SK-N-SH (cell line): ENCODE results near the gene LRMDA. TPM values are rescaled to one million over a fixed set of nuclear protein-coding genes. Genes with fewer than 3 reads are reported as not detected.

Experiments
- CTCF ChIA-PET: fragments of 300-600, 350-600 bp; formaldehyde crosslinking; extraction: SDS; loops from one replicate; lab custom pipeline; 2021; lab: Yijun Ruan, JAX
- POLR2A ChIA-PET: fragments of 350-600 bp; sonication (Branson Sonifier 250); formaldehyde crosslinking; extraction: SDS; loops from one replicate; lab custom pipeline; 2020; ENCODE audit warnings: antibody characterized with exemption, inconsistent platforms; lab: Yijun Ruan, JAX
- DNase-seq: peaks from one replicate; pipeline ENCODE4 v3.0.0; 2012
- H2AFZ ChIP-seq: fragments of 200-600 bp; sonication (generic); 2 replicates; pipeline ENCODE4 v1.8.1; 2016; ENCODE audit warnings: antibody characterized with exemption, mild to moderate bottlenecking, low read depth
- H3F3A ChIP-seq: fragments of 200-600 bp; sonication (generic); replicated peaks from 2 replicates; pipeline ENCODE3; 2016; ENCODE audit warnings: antibody characterized with exemption, mild to moderate bottlenecking; ENCODE audit not compliant: insufficient read depth
- H3K27ac ChIP-seq, 2 experiments: fragments of 200-500 bp in 1 of 2; fragments of 200-600 bp in 1 of 2; sonication (Bioruptor generic) in 1 of 2; sonication (generic), shearing (Covaris generic) in 1 of 2; 2 replicates each; pipeline versions ENCODE4 v1.5.1 to v1.6.1; 2014 to 2016; ENCODE audit warnings: low read depth in 2 of 2, inconsistent platforms in 1 of 2, low read length in 1 of 2, mild to moderate bottlenecking in 1 of 2, mixed read lengths in 1 of 2
- H3K27me3 ChIP-seq: fragments of 200-600 bp; sonication (generic), shearing (Covaris generic); 2 replicates; pipeline ENCODE4 v1.6.1; 2016; ENCODE audit warnings: mixed run types; ENCODE audit not compliant: insufficient read depth
- H3K36me3 ChIP-seq, 2 experiments: fragments of 200-500 bp in 1 of 2; fragments of 200-600 bp in 1 of 2; sonication (Bioruptor generic) in 1 of 2; sonication (generic) in 1 of 2; replicated peaks in 1 of 2; 2 replicates each; pipeline versions ENCODE3 to v1.5.1; 2014 to 2016; ENCODE audit warnings: low read length in 1 of 2, mild to moderate bottlenecking in 1 of 2; ENCODE audit not compliant: insufficient read depth in 2 of 2, control insufficient read depth in 1 of 2
- H3K4me1 ChIP-seq, 2 experiments: fragments of 200-500 bp in 1 of 2; fragments of 200-600 bp in 1 of 2; sonication (Bioruptor generic) in 1 of 2; sonication (generic), shearing (Covaris generic) in 1 of 2; 2 replicates each; pipeline versions ENCODE4 v1.5.1 to v1.6.1; 2014 to 2016; ENCODE audit warnings: low read depth in 1 of 2, low read length in 1 of 2, mixed run types in 1 of 2; ENCODE audit not compliant: insufficient read depth in 2 of 2, control insufficient read depth in 1 of 2
- H3K4me2 ChIP-seq: fragments of 200-600 bp; sonication (generic), shearing (Covaris generic); 2 replicates; pipeline ENCODE4 v1.6.1; 2017; ENCODE audit warnings: mixed run types
- H3K4me3 ChIP-seq, 2 experiments: fragments of 200-500 bp in 1 of 2; fragments of 200-600 bp in 1 of 2; sonication (Bioruptor generic) in 1 of 2; sonication (generic), shearing (Covaris generic) in 1 of 2; 2 replicates each; pipeline versions ENCODE4 v1.5.1 to v1.8.1; 2014 to 2016; ENCODE audit warnings: low read depth in 2 of 2, inconsistent platforms in 1 of 2, low read length in 1 of 2, mild to moderate bottlenecking in 1 of 2, mixed read lengths in 1 of 2, moderate library complexity in 1 of 2
- H3K79me2 ChIP-seq: fragments of 200-600 bp; sonication (generic); 2 replicates; pipeline ENCODE4 v1.8.1; 2017; ENCODE audit warnings: mild to moderate bottlenecking; ENCODE audit not compliant: insufficient read depth
- H3K9ac ChIP-seq: fragments of 200-600 bp; sonication (generic); 2 replicates; pipeline ENCODE4 v1.6.1; 2017; ENCODE audit warnings: mixed run types
- H3K9me2 ChIP-seq: fragments of 200-600 bp; sonication (generic); 2 replicates; pipeline ENCODE4 v1.6.1; 2017; ENCODE audit warnings: mixed run types
- H3K9me3 ChIP-seq: fragments of 200-600 bp; sonication (generic); 2 replicates; pipeline ENCODE4 v1.6.1; 2017; ENCODE audit warnings: mixed run types, mild to moderate bottlenecking, moderate library complexity
- H4K20me1 ChIP-seq: fragments of 200-600 bp; sonication (generic); 2 replicates; pipeline ENCODE4 v1.6.1; 2017; ENCODE audit warnings: mild to moderate bottlenecking, mixed run types; ENCODE audit not compliant: insufficient read depth
- CHD2 ChIP-seq: fragments of 150-350 bp; IDR thresholded peaks from 2 replicates; pipeline ENCODE4 v1.6.1; 2018; ENCODE audit warnings: low read length; ENCODE audit not compliant: partially characterized antibody
- CTCF ChIP-seq: fragments of 200-600 bp; sonication (generic); IDR thresholded peaks from 2 replicates; pipeline ENCODE4 v1.6.1; 2017; ENCODE audit warnings: antibody characterized with exemption, mild to moderate bottlenecking, moderate library complexity
- EP300 ChIP-seq, 2 experiments: IDR thresholded peaks; 2 replicates each; pipeline versions ENCODE4 v1.4.0 to v1.6.1; 2012; ENCODE audit warnings: borderline replicate concordance in 1 of 2, low read depth in 1 of 2, low read length in 1 of 2
- EZH2phosphoT487 ChIP-seq: fragments of 200-600 bp; sonication (generic); IDR thresholded peaks from 2 replicates; pipeline ENCODE4 v1.6.1; 2017; ENCODE audit warnings: low read depth, mixed run types, mild to moderate bottlenecking, antibody characterized with exemption, moderate library complexity, borderline replicate concordance
- FOSL2 ChIP-seq: IDR thresholded peaks from 2 replicates; pipeline ENCODE4 v1.4.0; 2012; ENCODE audit warnings: low read depth, mild to moderate bottlenecking, moderate library complexity, borderline replicate concordance
- FOXJ3 ChIP-seq: sonication (generic); formaldehyde crosslinking; IDR thresholded peaks from 2 replicates; pipeline ENCODE4 v1.5.1; 2020; ENCODE audit warnings: mild to moderate bottlenecking, missing genetic modification reagents
- GABPA ChIP-seq: IDR thresholded peaks from 2 replicates; pipeline ENCODE4 v1.4.0; 2012; ENCODE audit warnings: low read depth, mild to moderate bottlenecking
- GATA2 ChIP-seq: sonication (generic); formaldehyde crosslinking; IDR thresholded peaks from 2 replicates; pipeline ENCODE4 v1.5.0; 2020; ENCODE audit warnings: mild to moderate bottlenecking, missing genetic modification reagents
- MAX ChIP-seq: IDR thresholded peaks from 2 replicates; pipeline ENCODE4 v1.4.0; 2012; ENCODE audit warnings: low read depth
- MEF2A ChIP-seq: IDR thresholded peaks from 2 replicates; pipeline ENCODE4 v1.4.0; 2012; ENCODE audit warnings: low read depth, borderline replicate concordance
- NRF1 ChIP-seq: IDR thresholded peaks from 2 replicates; pipeline ENCODE4 v1.6.1; 2012; ENCODE audit warnings: low read depth, mild to moderate bottlenecking, low read length
- PBX3 ChIP-seq: IDR thresholded peaks from 2 replicates; pipeline ENCODE4; 2012
- POLR2AphosphoS5 ChIP-seq: IDR thresholded peaks from 2 replicates; pipeline ENCODE4 v1.6.1; 2012; ENCODE audit warnings: low read depth, low read length
- RAD21 ChIP-seq: IDR thresholded peaks from 2 replicates; pipeline ENCODE4 v1.6.1; 2012; ENCODE audit warnings: mild to moderate bottlenecking, low read length
- RCOR1 ChIP-seq: fragments of 150-350 bp; IDR thresholded peaks from 2 replicates; pipeline ENCODE4 v1.6.1; 2017; ENCODE audit warnings: antibody characterized with exemption, low read length
- RXRA ChIP-seq: IDR thresholded peaks from 2 replicates; pipeline ENCODE4 v1.4.0; 2012; ENCODE audit warnings: low read depth, mild to moderate bottlenecking, borderline replicate concordance
- SIN3A ChIP-seq: IDR thresholded peaks from 2 replicates; pipeline ENCODE4 v1.6.1; 2012; ENCODE audit warnings: low read depth, mild to moderate bottlenecking, low read length, moderate library complexity, borderline replicate concordance
- SMC3 ChIP-seq: IDR thresholded peaks from 2 replicates; pipeline ENCODE4 v1.6.1; 2012; ENCODE audit warnings: low read depth, low read length, improper control_type of control experiment
- TEAD4 ChIP-seq: IDR thresholded peaks from 2 replicates; pipeline ENCODE4 v1.4.0; 2012; ENCODE audit warnings: mild to moderate bottlenecking, borderline replicate concordance; ENCODE audit not compliant: insufficient read depth
- USF1 ChIP-seq: IDR thresholded peaks from 2 replicates; pipeline ENCODE4 v1.4.0; 2012; ENCODE audit warnings: low read depth, borderline replicate concordance
- YY1 ChIP-seq: IDR thresholded peaks from 2 replicates; pipeline ENCODE4 v1.4.0; 2012; ENCODE audit warnings: low read depth, mild to moderate bottlenecking
- WGBS: methylation state at CpG from one replicate; pipeline ENCODE4 v1.1.6; 2017; ENCODE audit warnings: low lambda C conversion rate; 5-methylcytosine and 5-hydroxymethylcytosine counted together
- polyA plus RNA-seq, 3 experiments: library from polyadenylated mRNA; depleted of rRNA; stranded (reverse); fragments of >200 nt; gene quantifications; 2 replicates each; pipeline ENCODE4 v1.2.3, GENCODE V29; 2012

The LRMDA gene
- polyA plus RNA-seq, 1 of the 3 experiments (the other 2 are of a cell fraction), result 0.95 TPM

- Histone ChIP-seq H3K4me3 (no peak overlapping the region), H2AFZ (no peak overlapping the region), H3K9ac (no peak overlapping the region), H3K27me3 (no peaks in the 10 kb centered on the region), H3K9me2 (no peaks in the 10 kb centered on the region), H3K4me2 (no peak overlapping the region), H3K27ac (no peak overlapping the region), H3F3A (no peaks in the 10 kb centered on the region), H3K9me3 (no peaks in the 10 kb centered on the region), H3K36me3 (no peaks in the 10 kb centered on the region), H3K79me2 (no peaks in the 10 kb centered on the region), H3K4me1 (peaks cover 0 to 15% of the 10 kb centered on the region in 2 experiments; a peak in 2 of 4 replicates), H4K20me1 (no peaks in the 10 kb centered on the region)
- ChIA-PET POLR2A (no interaction called here), CTCF (interaction anchor here (1.1 kb wide), 1 partner anchor 11 kb away, joined by 3 read pairs; no protein-coding TSS in a partner anchor)
- WGBS, result 82% methylated on average over 7 of the region's 7 CpGs
- DNase-seq, result no peak
- TF ChIP-seq MEF2A (no peak), YY1 (no peak), PBX3 (no peak), FOSL2 (no peak), TEAD4 (no peak), RXRA (no peak), SIN3A (no peak), USF1 (no peak), RAD21 (no peak), EZH2phosphoT487 (no peak), MAX (no peak), GABPA (no peak), POLR2AphosphoS5 (no peak)
These were observed 699.5 kb downstream of the LRMDA start for GRCh38 chr10:76130892-76131291.

GRCh38 chr10:76133597-76134255, 702.3 kb downstream of the LRMDA start:
- H3K4me1 ChIP-seq, result peaks cover 0 to 15% of the 10 kb centered on the region in 2 experiments; a peak in 2 of 4 replicates
- no peaks in the 10 kb centered on the region for H4K20me1 ChIP-seq
- peak; percentile 68 for DNase-seq
- no peaks in the 10 kb centered on the region for H3K36me3 ChIP-seq
- no peak overlapping the region for H2AFZ ChIP-seq
- H3K27me3 ChIP-seq, result no peaks in the 10 kb centered on the region
- no peak overlapping the region for H3K4me3 ChIP-seq
- H3K9ac ChIP-seq, result no peak overlapping the region
- no peaks in the 10 kb centered on the region for H3F3A ChIP-seq
- no peaks in the 10 kb centered on the region for H3K79me2 ChIP-seq
- no peaks in the 10 kb centered on the region for H3K9me3 ChIP-seq
- POLR2A ChIA-PET, result interaction anchor here (1.0 kb wide), 1 partner anchor 646 kb away, joined by 3 read pairs; no protein-coding TSS in a partner anchor
- H3K4me2 ChIP-seq, result no peak overlapping the region
- CTCF ChIA-PET, result interaction anchor here (0.8 to 1.6 kb wide), 6 partner anchors 17 to 871 kb away, joined by 3 to 9 read pairs (median 4); no protein-coding TSS in a partner anchor
- no peaks in the 10 kb centered on the region for H3K9me2 ChIP-seq
- peak overlapping the region in 1 of 2 experiments; percentile 56; a peak in 2 of 4 replicates for H3K27ac ChIP-seq
- WGBS, result 40% methylated on average over 11 of the region's 11 CpGs
- TF ChIP-seq SMC3 (peak; percentile 4; the same call in 1 of the 2 replicates), MAX (peak; percentile 40; the same call in 1 of the 2 replicates), PBX3 (peak; percentile 52; the same call in 1 of the 2 replicates), CTCF (no peak), POLR2AphosphoS5 (peak; percentile 25; the same call in 1 of the 2 replicates), RCOR1 (peak; percentile 38; the same call in 1 of the 2 replicates), CHD2 (peak; percentile 76), RAD21 (peak; percentile 44), FOXJ3 (peak; percentile 70; the same call in 1 of the 2 replicates), FOSL2 (no peak), GATA2 (CRISPR knock-in tag) (peak; percentile 93), NRF1 (no peak), EP300 (IDR thresholded peaks at IDR 0.05; ENCODE audit: borderline replicate concordance in 1 of 2, low read depth in 1 of 2, low read length in 1 of 2) (peak in 1 of 2 experiments; percentile 74; a peak in 1 of 4 replicates)
